Astrocyte (in vitro differentiated cells and primary cell): ENCODE results near the gene CSNK1A1.

Experiments
- CTCF ChIP-seq: IDR thresholded peaks from 2 replicates; pipeline ENCODE4 v1.5.1; 2011; ENCODE audit warnings: low read depth, mild to moderate bottlenecking, inconsistent platforms, low read length, moderate library complexity; ENCODE audit not compliant: insufficient read depth
- EZH2 ChIP-seq: IDR thresholded peaks from 2 replicates; pipeline ENCODE4 v1.6.1; 2012; ENCODE audit warnings: mild to moderate bottlenecking, low read length, inconsistent platforms; ENCODE audit not compliant: insufficient read depth

GRCh38 chr5:149473441-149473840, 77.8 kb downstream of the CSNK1A1 start:
- TF ChIP-seq CTCF (no peak), EZH2 (no peak)
